Activated T-cell treated with anti-CD3 and anti-CD28 coated beads, Interleukin-2, amount 50 U/mL, for 24 hours (primary cell): ENCODE measurements around the gene TAF11L4.
"Not testable (repeated sequence)": the region's sequence is repeated elsewhere in the genome, so short reads cannot be mapped to it uniquely, and the experiment has no call there.

Experiments used
- DNase-seq: peaks from one replicate; pipeline ENCODE4 v3.0.0-alpha.2; 2020
- H3K27ac Mint-ChIP-seq: 2 replicates; pipeline ENCODE4 v1.8.0; 2020; ENCODE audit warnings: mild to moderate bottlenecking, mixed read lengths
- H3K27me3 Mint-ChIP-seq: 2 replicates; pipeline ENCODE4 v1.8.0; 2020; ENCODE audit warnings: mixed read lengths
- H3K36me3 Mint-ChIP-seq: 2 replicates; pipeline ENCODE4 v1.8.0; 2020; ENCODE audit warnings: low read depth, mixed read lengths
- H3K4me1 Mint-ChIP-seq: 2 replicates; pipeline ENCODE4 v1.8.0; 2020; ENCODE audit warnings: low read depth, mixed read lengths
- H3K4me3 Mint-ChIP-seq: 2 replicates; pipeline ENCODE4 v1.8.0; 2020; ENCODE audit warnings: mild to moderate bottlenecking, moderate library complexity, mixed read lengths
- H3K9me3 Mint-ChIP-seq: 2 replicates; pipeline ENCODE4 v1.8.0; 2020; ENCODE audit warnings: mixed read lengths

The TAF11L4 gene

GRCh38 chr5:17519508-17519907, 2.1 kb upstream of the TAF11L4 start:
- H3K27me3 Mint-ChIP-seq, H3K4me1 Mint-ChIP-seq, H3K9me3 Mint-ChIP-seq, H3K36me3 Mint-ChIP-seq, H3K27ac Mint-ChIP-seq, DNase-seq, H3K4me3 Mint-ChIP-seq: not testable (repeated sequence)

GRCh38 chr5:17524935-17525334, 3.3 kb downstream of the TAF11L4 start, which contains the start of gene TAF11L5:
Gene TAF11L5 (plus strand): TSS chr5:17525235.
- H3K4me1 Mint-ChIP-seq, H3K27ac Mint-ChIP-seq, H3K36me3 Mint-ChIP-seq, DNase-seq, H3K9me3 Mint-ChIP-seq, H3K4me3 Mint-ChIP-seq, H3K27me3 Mint-ChIP-seq: not testable (repeated sequence)

- not testable (repeated sequence) for DNase-seq, H3K27me3 Mint-ChIP-seq, H3K27ac Mint-ChIP-seq, H3K9me3 Mint-ChIP-seq, H3K4me3 Mint-ChIP-seq, H3K36me3 Mint-ChIP-seq, H3K4me1 Mint-ChIP-seq
Measured at GRCh38 chr5:17526504-17526903, 4.9 kb downstream of the TAF11L4 start.

- H3K27me3 Mint-ChIP-seq, DNase-seq, H3K36me3 Mint-ChIP-seq, H3K4me1 Mint-ChIP-seq, H3K27ac Mint-ChIP-seq, H3K9me3 Mint-ChIP-seq, H3K4me3 Mint-ChIP-seq: not testable (repeated sequence)
Measured at GRCh38 chr5:17528369-17528768, 6.8 kb downstream of the TAF11L4 start, which contains the start of gene TAF11L6. Gene TAF11L6 (plus strand): TSS chr5:17528669.
